B cell (primary cell): ENCODE data around the gene TNFAIP1. TPM values are rescaled to one million over a fixed set of nuclear protein-coding genes. Genes with fewer than 3 reads are reported as not detected.
A peak's percentile ranks its signal among the peaks of the same experiment; 100 is the strongest.

ENCODE experiments used
- ATAC-seq: fragments of 200-7000 bp; cut with Tn5 transposase; one replicate; pipeline ENCODE4 v1.10.0; 2021; ENCODE audit warnings: low read depth, mild to moderate bottlenecking, moderate number of reproducible peaks, moderate library complexity
- CTCF ChIA-PET: fragments of 350-600 bp; sonication (Branson Sonifier 250); formaldehyde crosslinking; loops from one replicate; lab custom pipeline; 2021; ENCODE audit warnings: antibody characterized with exemption, inconsistent platforms; lab: Charles Lee
- POLR2A ChIA-PET: fragments of 350-600 bp; sonication (Branson Sonifier 250); formaldehyde crosslinking; loops from one replicate; lab custom pipeline; 2021; ENCODE audit warnings: antibody characterized with exemption; lab: Charles Lee
- DNase-seq: peaks from one replicate; pipeline ENCODE4 v3.0.0; 2013
- H2AFZ ChIP-seq: 2 replicates; pipeline ENCODE4 v1.6.1; 2012; ENCODE audit warnings: mild to moderate bottlenecking, low read depth, low read length; ENCODE audit not compliant: insufficient read depth, poor library complexity, severe bottlenecking
- H3K27ac ChIP-seq, 2 donors: 1 replicate in 1 of 2; 2 replicates in 1 of 2; pipeline ENCODE4 v1.5.1; 2012 to 2013; ENCODE audit warnings: low read length in 2 of 2, mild to moderate bottlenecking in 2 of 2, moderate library complexity in 1 of 2
- H3K27me3 ChIP-seq, 4 experiments: fragments of 200-600 bp in 1 of 4; sonication (generic) in 1 of 4; replicated peaks in 1 of 4; 1 replicate in 2 of 4; 2 replicates in 2 of 4; pipeline versions ENCODE4 v1.6.1 to v1.7.0; 2013 to 2016; ENCODE audit warnings: low read length in 3 of 4, mild to moderate bottlenecking in 2 of 4, mixed read lengths in 1 of 4, moderate library complexity in 1 of 4; ENCODE audit not compliant: insufficient read depth in 4 of 4, control insufficient read depth in 3 of 4; ENCODE audit errors: control extremely low read depth in 1 of 4
- H3K36me3 ChIP-seq, 2 experiments: replicated peaks in 1 of 2; 1 replicate in 1 of 2; 2 replicates in 1 of 2; pipeline versions ENCODE4 v1.6.1 to v1.7.1; 2013; ENCODE audit warnings: low read length in 1 of 2; ENCODE audit not compliant: insufficient read depth in 2 of 2, control insufficient read depth in 1 of 2; ENCODE audit errors: control extremely low read depth in 1 of 2, extremely low read depth in 1 of 2
- H3K4me1 ChIP-seq, 2 donors: fragments of 200-600 bp in 1 of 2; sonication (generic) in 1 of 2; 1 replicate in 1 of 2; 2 replicates in 1 of 2; pipeline versions ENCODE4 v1.5.1 to v1.6.1; 2013 to 2017; ENCODE audit warnings: low read length in 2 of 2; ENCODE audit not compliant: control insufficient read depth in 2 of 2, insufficient read depth in 2 of 2
- H3K4me2 ChIP-seq: replicated peaks from 2 replicates; pipeline ENCODE3; 2012; ENCODE audit warnings: mild to moderate bottlenecking, low read depth, low read length; ENCODE audit not compliant: poor library complexity, severe bottlenecking
- H3K4me3 ChIP-seq, 5 experiments: fragments of 200-600 bp in 1 of 5; sonication (generic) in 1 of 5; 1 replicate in 3 of 5; 2 replicates in 2 of 5; pipeline versions ENCODE4 v1.5.1 to v1.7.0; 2011 to 2016; ENCODE audit warnings: low read length in 4 of 5, mild to moderate bottlenecking in 4 of 5, low read depth in 2 of 5, control low read depth in 1 of 5, moderate library complexity in 1 of 5; ENCODE audit not compliant: insufficient read depth in 1 of 5; ENCODE audit errors: control extremely low read depth in 1 of 5, extremely low read depth in 1 of 5
- H3K79me2 ChIP-seq: fragments of 200-600 bp; sonication (generic); one replicate; pipeline ENCODE4 v1.6.0; 2016; ENCODE audit warnings: low read length; ENCODE audit not compliant: control insufficient read depth, insufficient read depth
- H3K9ac ChIP-seq: fragments of 200-600 bp; sonication (generic); 2 replicates; pipeline ENCODE4 v1.6.1; 2017; ENCODE audit warnings: mild to moderate bottlenecking, low read length, moderate library complexity
- H3K9me3 ChIP-seq, 3 donors: one replicate each; pipeline versions ENCODE4 v1.6.1 to v1.7.1; 2013; ENCODE audit warnings: low read length in 2 of 3; ENCODE audit not compliant: control insufficient read depth in 2 of 3, insufficient read depth in 1 of 3; ENCODE audit errors: control extremely low read depth in 1 of 3
- H4K20me1 ChIP-seq: 2 replicates; pipeline ENCODE4 v1.6.0; 2012; ENCODE audit warnings: mild to moderate bottlenecking, low read length; ENCODE audit not compliant: insufficient read depth, control insufficient read depth, poor library complexity, severe bottlenecking
- H3K27ac Mint-ChIP-seq: one replicate; pipeline ENCODE4 v1.8.0; 2021; ENCODE audit warnings: mixed read lengths
- H3K27me3 Mint-ChIP-seq: one replicate; pipeline ENCODE4 v1.8.0; 2021; ENCODE audit warnings: mixed read lengths
- H3K4me1 Mint-ChIP-seq: one replicate; pipeline ENCODE4 v1.8.0; 2021; ENCODE audit warnings: mixed read lengths
- H3K4me3 Mint-ChIP-seq: one replicate; pipeline ENCODE4 v1.8.0; 2021; ENCODE audit warnings: mixed read lengths
- H3K9me3 Mint-ChIP-seq: one replicate; pipeline ENCODE4 v1.8.0; 2022; ENCODE audit warnings: mixed read lengths; ENCODE audit not compliant: insufficient read depth
- CTCF ChIP-seq: fragments of 200-600 bp; IDR thresholded peaks from one replicate; pipeline ENCODE4 v1.8.0; 2022; ENCODE audit warnings: antibody characterized with exemption, mild to moderate bottlenecking
- EZH2 ChIP-seq: IDR thresholded peaks from 2 replicates; pipeline ENCODE4 v1.6.1; 2012; ENCODE audit warnings: borderline replicate concordance, low read depth, mild to moderate bottlenecking, moderate library complexity, low read length; ENCODE audit not compliant: insufficient read depth, poor library complexity, severe bottlenecking
- WGBS: methylation state at CpG from one replicate; pipeline ENCODE4 v1.1.5; 2013; ENCODE audit warnings: missing lambda C conversion rate; ENCODE audit not compliant: insufficient coverage; 5-methylcytosine and 5-hydroxymethylcytosine counted together
- intact Hi-C: fragments of 100-400 bp; cut with micrococcal nuclease; formaldehyde crosslinking; loops from one replicate; pipeline ENCODE4 v1.10.0; 2022
- polyA plus RNA-seq: library from polyadenylated mRNA; depleted of rRNA; stranded (reverse); fragments of >200 nt; gene quantifications from 2 replicates; pipeline ENCODE4 v1.2.3, GENCODE V29; 2012
- total RNA-seq, 2 donors: library from RNA; stranded (reverse); fragments of 120-200 nt in 1 of 2; gene quantifications; 1 replicate in 1 of 2; 2 replicates in 1 of 2; pipeline versions ENCODE4 v1.2.3 to v1.2.4, GENCODE V29; 2013 to 2022

Gene TNFAIP1
- total and polyA plus RNA-seq, 2 donors (not counting 1 experiment from before 2014, with no cell fraction given), result 10.7 to 20.4 TPM

- no peak for TF ChIP-seq CTCF
- TF ChIP-seq EZH2, result no peak
- H3K4me3 Mint-ChIP-seq, result no peak overlapping the region
- Histone ChIP-seq H3K27ac (no peak overlapping the region), H3K9me3 (peaks cover 0 to 4% (median 1%) of the 10 kb centered on the region in 3 donors), H3K4me1 (peaks cover 16 to 20% of the 10 kb centered on the region in 2 donors), H3K79me2 (peaks cover 16% of the 10 kb centered on the region), H3K36me3 (no peaks in the 10 kb centered on the region), H4K20me1 (peaks cover 14% of the 10 kb centered on the region), H3K4me3 (no peak overlapping the region), H2AFZ (no peak overlapping the region), H3K27me3 (peaks cover 0 to 32% (median 2%) of the 10 kb centered on the region in 4 experiments), H3K4me2 (peak overlapping the region; percentile 34), H3K9ac (no peak overlapping the region)
- no peaks in the 10 kb centered on the region for H3K9me3 Mint-ChIP-seq
- ATAC-seq (no peak), DNase-seq (no peak)
- 40% methylated on average over 70 of the region's 72 CpGs for WGBS
- CTCF ChIA-PET, result interaction anchor here (2.7 kb wide), 1 partner anchor 35 kb away, joined by 7 read pairs; no protein-coding TSS in a partner anchor
- POLR2A ChIA-PET, result no interaction called here
- intact Hi-C loops, result no loop called here
- H3K4me1 Mint-ChIP-seq, result peaks cover 26% of the 10 kb centered on the region
- H3K27me3 Mint-ChIP-seq, result peaks cover 27% of the 10 kb centered on the region
- no peak overlapping the region for H3K27ac Mint-ChIP-seq
Observed at GRCh38 chr17:28381141-28381825, 45.7 kb downstream of the TNFAIP1 start.
